Esophagus muscularis mucosa (tissue), 4 donors: Measurements from ENCODE around the gene SOSTDC1. TPM values are rescaled to one million over a fixed set of nuclear protein-coding genes. Genes with fewer than 3 reads are reported as not detected.

Source experiments
- DNase-seq: peaks from one replicate; pipeline ENCODE4 v3.0.0-alpha.2; 2017; ENCODE audit errors: extremely low spot score
- H3K27ac ChIP-seq, 4 donors: fragments of 200-600 bp; sonication (generic); replicated peaks in 1 of 4; 1 replicate in 3 of 4; 2 replicates in 1 of 4; pipeline ENCODE4 v1.5.1; 2016 to 2019; ENCODE audit warnings: mild to moderate bottlenecking in 1 of 4
- H3K27me3 ChIP-seq, 4 donors: fragments of 200-600 bp; sonication (generic); one replicate each; pipeline versions ENCODE4 v1.5.1 to v1.6.0; 2016 to 2019
- H3K36me3 ChIP-seq, 4 donors: fragments of 200-600 bp; sonication (generic); one replicate each; pipeline ENCODE4 v1.5.1; 2016 to 2019
- H3K4me1 ChIP-seq, 4 donors: fragments of 200-600 bp; sonication (generic); one replicate each; pipeline ENCODE4 v1.5.1; 2016 to 2019
- H3K4me3 ChIP-seq, 4 donors: fragments of 200-600 bp; sonication (generic); 1 replicate in 2 of 4; 2 replicates in 2 of 4; pipeline ENCODE4 v1.5.1; 2016 to 2019; ENCODE audit warnings: mild to moderate bottlenecking in 4 of 4, moderate library complexity in 1 of 4
- H3K9me3 ChIP-seq, 4 donors: fragments of 200-600 bp; sonication (generic); 1 replicate in 3 of 4; 2 replicates in 1 of 4; pipeline ENCODE4 v1.5.1; 2016 to 2019
- EP300 ChIP-seq: sonication (generic); formaldehyde crosslinking; IDR thresholded peaks from one replicate; pipeline ENCODE4 v1.6.1; 2017; ENCODE audit warnings: antibody characterized with exemption
- POLR2A ChIP-seq: fragments of 450-650 bp; IDR thresholded peaks from one replicate; pipeline ENCODE4 v1.6.1; 2017; ENCODE audit warnings: antibody characterized with exemption, moderate library complexity, mild to moderate bottlenecking, low read depth
- POLR2AphosphoS5 ChIP-seq, 2 donors: sonication (generic); formaldehyde crosslinking; IDR thresholded peaks; one replicate each; pipeline ENCODE4 v1.6.1; 2017; ENCODE audit warnings: antibody characterized with exemption in 2 of 2
- WGBS: methylation state at CpG from one replicate; pipeline ENCODE4 v1.1.5; 2018; 5-methylcytosine and 5-hydroxymethylcytosine counted together
- intact Hi-C: fragments of 100-400 bp; cut with DNase I; formaldehyde crosslinking; loops from one replicate; pipeline ENCODE4 v1.15.1; 2023
- total RNA-seq, 4 donors: library from RNA; depleted of rRNA; stranded (reverse); fragments of >200 nt; gene quantifications; one replicate each; pipeline versions ENCODE4 v1.1.0 to v1.2.1, GENCODE V29; 2016
- TF ChIP-seq, protein P1 (sequence below), 3 experiments: fragments of 200-600 bp in 2 of 3; fragments of 450-650 bp in 1 of 3; sonication (generic) in 2 of 3; IDR thresholded peaks; one replicate each; pipeline ENCODE4 v1.5.1; 2017 to 2019; ENCODE audit warnings: antibody characterized with exemption in 3 of 3, mild to moderate bottlenecking in 2 of 3, moderate library complexity in 1 of 3

SOSTDC1 gene, protein sequence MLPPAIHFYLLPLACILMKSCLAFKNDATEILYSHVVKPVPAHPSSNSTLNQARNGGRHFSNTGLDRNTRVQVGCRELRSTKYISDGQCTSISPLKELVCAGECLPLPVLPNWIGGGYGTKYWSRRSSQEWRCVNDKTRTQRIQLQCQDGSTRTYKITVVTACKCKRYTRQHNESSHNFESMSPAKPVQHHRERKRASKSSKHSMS
- 1 to 10 TPM in 1 of 4 donors, under 1 TPM in 2, not detected in 1; 0.71 to 1.2 (median 0.83) TPM for total RNA-seq

DNA sequence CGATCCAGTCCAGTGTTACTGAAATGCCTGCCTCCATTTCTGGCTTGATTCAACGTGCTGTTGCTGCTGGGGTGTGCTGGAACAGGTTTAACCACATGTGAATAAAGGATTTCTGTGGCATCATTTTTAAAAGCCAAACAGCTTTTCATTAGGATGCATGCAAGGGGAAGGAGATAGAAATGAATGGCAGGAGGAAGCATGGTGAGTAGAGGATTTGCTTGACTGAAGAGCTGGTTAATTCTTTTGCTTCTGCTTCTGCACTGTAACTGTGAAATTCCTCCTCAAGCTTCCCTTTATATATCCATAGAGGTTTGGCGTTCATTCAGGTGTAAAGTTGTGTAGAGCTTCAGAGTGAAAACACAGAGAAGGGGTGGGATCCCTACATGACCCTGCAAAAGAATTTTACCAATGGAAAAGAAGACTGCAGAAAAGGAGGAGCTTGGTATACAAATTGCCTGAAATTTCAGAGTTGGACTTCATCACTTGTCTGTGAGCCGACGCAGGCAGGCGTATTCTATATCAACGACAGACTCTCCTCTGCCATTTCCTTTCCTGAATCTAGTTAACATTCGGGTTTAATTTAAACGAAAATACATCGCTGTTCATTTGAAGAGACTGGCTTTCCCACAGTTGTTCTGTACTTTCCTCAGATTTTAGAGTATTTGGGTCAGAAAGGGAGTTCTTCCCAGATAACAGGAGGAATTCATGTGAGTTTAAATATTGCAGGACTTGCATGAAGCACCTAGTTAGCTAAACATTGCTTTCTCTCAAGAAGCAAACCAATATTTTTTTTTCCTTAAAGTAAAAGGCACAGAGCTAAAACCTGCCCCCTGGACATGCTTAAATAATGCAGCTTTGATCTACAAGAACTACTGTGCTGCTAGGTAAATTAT, at the start of gene SOSTDC1:
Gene SOSTDC1 (minus strand): TSS at position 270 of the 893 bp plus-strand sequence. CDS start 70 bp downstream, at position 200.
- no peaks in the 10 kb centered on the region for H3K36me3 ChIP-seq
- no peak for DNase-seq
- H3K4me1 ChIP-seq = peaks cover 0 to 15% (median 9%) of the 10 kb centered on the region in 4 donors
- H3K4me3 ChIP-seq = peak within 1 kb of the TSS; percentile 12 to 36 (median 29)
- no peaks in the 10 kb centered on the region for H3K9me3 ChIP-seq
- TF ChIP-seq POLR2A = no peak
- no peak for TF ChIP-seq EP300
- TF ChIP-seq POLR2AphosphoS5 (IDR thresholded peaks at IDR 0.05) = no peak
- TF ChIP-seq, protein P1, sequence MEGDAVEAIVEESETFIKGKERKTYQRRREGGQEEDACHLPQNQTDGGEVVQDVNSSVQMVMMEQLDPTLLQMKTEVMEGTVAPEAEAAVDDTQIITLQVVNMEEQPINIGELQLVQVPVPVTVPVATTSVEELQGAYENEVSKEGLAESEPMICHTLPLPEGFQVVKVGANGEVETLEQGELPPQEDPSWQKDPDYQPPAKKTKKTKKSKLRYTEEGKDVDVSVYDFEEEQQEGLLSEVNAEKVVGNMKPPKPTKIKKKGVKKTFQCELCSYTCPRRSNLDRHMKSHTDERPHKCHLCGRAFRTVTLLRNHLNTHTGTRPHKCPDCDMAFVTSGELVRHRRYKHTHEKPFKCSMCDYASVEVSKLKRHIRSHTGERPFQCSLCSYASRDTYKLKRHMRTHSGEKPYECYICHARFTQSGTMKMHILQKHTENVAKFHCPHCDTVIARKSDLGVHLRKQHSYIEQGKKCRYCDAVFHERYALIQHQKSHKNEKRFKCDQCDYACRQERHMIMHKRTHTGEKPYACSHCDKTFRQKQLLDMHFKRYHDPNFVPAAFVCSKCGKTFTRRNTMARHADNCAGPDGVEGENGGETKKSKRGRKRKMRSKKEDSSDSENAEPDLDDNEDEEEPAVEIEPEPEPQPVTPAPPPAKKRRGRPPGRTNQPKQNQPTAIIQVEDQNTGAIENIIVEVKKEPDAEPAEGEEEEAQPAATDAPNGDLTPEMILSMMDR (IDR thresholded peaks at IDR 0.05) = no peak
- H3K27me3 ChIP-seq = no peaks in the 10 kb centered on the region
- intact Hi-C loops = no loop called here
- H3K27ac ChIP-seq = peak within 1 kb of the TSS in 1 of 4 donors; percentile 48
- 12% methylated on average over 10 of the region's 10 CpGs for WGBS

DNA sequence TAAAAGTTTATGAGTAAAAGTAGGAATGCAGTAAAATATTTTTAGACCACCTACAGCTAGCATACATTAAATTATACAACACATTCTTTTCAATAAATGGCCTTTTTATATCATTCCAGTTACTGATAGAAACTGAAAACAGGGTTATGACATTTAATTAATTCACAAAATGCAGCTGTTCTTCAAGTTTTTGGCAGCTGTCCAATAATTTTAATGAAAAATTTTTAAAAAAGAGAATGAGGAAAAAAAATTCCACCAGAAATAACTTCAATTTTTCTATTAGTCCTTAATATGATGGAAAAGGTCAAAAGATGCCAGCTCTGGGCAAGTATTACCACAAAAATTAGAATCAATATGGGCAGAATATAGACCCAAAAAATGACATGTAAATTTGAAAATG, 49.2 kb upstream of the SOSTDC1 start:
- Histone ChIP-seq H3K27ac (no peak overlapping the region), H3K9me3 (no peaks in the 10 kb centered on the region), H3K4me1 (no peaks in the 10 kb centered on the region), H3K4me3 (no peak overlapping the region), H3K36me3 (no peaks in the 10 kb centered on the region), H3K27me3 (no peaks in the 10 kb centered on the region)
- no peak for TF ChIP-seq POLR2AphosphoS5 (IDR thresholded peaks at IDR 0.05)
- TF ChIP-seq, protein P1 (IDR thresholded peaks at IDR 0.05) = no peak
- no peak for TF ChIP-seq POLR2A
- no peak for TF ChIP-seq EP300
- DNase-seq = no peak
- intact Hi-C loops = no loop called here

GRCh38 chr7:16514271-16514670, 48.7 kb upstream of the SOSTDC1 start:
- Histone ChIP-seq H3K27me3 (no peaks in the 10 kb centered on the region), H3K36me3 (no peaks in the 10 kb centered on the region), H3K4me3 (no peak overlapping the region), H3K27ac (no peak overlapping the region), H3K4me1 (no peaks in the 10 kb centered on the region), H3K9me3 (no peaks in the 10 kb centered on the region)
- intact Hi-C loops = no loop called here
- TF ChIP-seq EP300 (no peak), POLR2A (no peak), POLR2AphosphoS5 (IDR thresholded peaks at IDR 0.05) (no peak)
- TF ChIP-seq, protein P1 (IDR thresholded peaks at IDR 0.05) = no peak
- 57% methylated on average over 1 of the region's 1 CpG for WGBS
- DNase-seq = no peak

- no peak overlapping the region for H3K4me3 ChIP-seq
- intact Hi-C loops = no loop called here
- 88% methylated on average over 7 of the region's 7 CpGs for WGBS
These were observed 46.6 kb upstream of the SOSTDC1 start for GRCh38 chr7:16512097-16512496.

More at GRCh38 chr7:16512097-16512496, 46.6 kb upstream of the SOSTDC1 start:
- Histone ChIP-seq H3K27me3 (no peaks in the 10 kb centered on the region), H3K27ac (no peak overlapping the region), H3K4me1 (no peaks in the 10 kb centered on the region), H3K36me3 (no peaks in the 10 kb centered on the region), H3K9me3 (no peaks in the 10 kb centered on the region)
- TF ChIP-seq, protein P1 (IDR thresholded peaks at IDR 0.05) = no peak
- no peak for TF ChIP-seq EP300
- no peak for TF ChIP-seq POLR2A
- TF ChIP-seq POLR2AphosphoS5 (IDR thresholded peaks at IDR 0.05) = no peak
- no peak for DNase-seq
